Stimulated activated CD8-positive, alpha-beta memory T cell treated with anti-CD3 and anti-CD28 coated beads, Interleukin-15, amount 100 ng/mL, for 4 hours (primary cell): ENCODE data around the gene RAPGEF6.
"Not testable (repeated sequence)": the region's sequence is repeated elsewhere in the genome, so short reads cannot be mapped to it uniquely, and the experiment has no call there.

Experiments
- DNase-seq, 2 donors: peaks; one replicate each; pipeline ENCODE4 v3.0.0-alpha.2; 2020; ENCODE audit warnings: low read depth in 2 of 2

Gene RAPGEF6

GRCh38 chr5:131640043-131640856 is 5.2 kb upstream of the RAPGEF6 start:
- DNase-seq = peak; percentile 21 to 33

DNA sequence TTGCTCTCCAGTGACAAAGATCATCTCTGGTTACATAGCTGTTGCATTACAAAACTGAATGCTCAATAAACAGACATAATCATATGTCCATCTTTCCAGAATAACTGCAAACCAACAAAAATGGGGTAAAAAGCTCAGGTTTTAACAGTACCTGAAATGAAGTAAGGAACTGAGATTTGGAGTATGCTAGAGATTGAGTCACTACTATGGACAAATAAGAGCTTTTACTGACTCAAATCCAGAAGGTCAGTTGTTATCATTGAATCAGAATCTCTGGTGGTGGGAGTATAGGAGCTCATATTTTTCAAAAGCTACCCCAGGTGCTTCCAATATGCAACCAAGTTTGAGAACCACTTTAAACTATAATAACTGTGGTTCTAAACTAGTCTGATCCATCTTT is 4.1 kb upstream of the RAPGEF6 start:
- no peak for DNase-seq

- no peak for DNase-seq
Measured at GRCh38 chr5:131637694-131638093, 2.7 kb upstream of the RAPGEF6 start.

DNA sequence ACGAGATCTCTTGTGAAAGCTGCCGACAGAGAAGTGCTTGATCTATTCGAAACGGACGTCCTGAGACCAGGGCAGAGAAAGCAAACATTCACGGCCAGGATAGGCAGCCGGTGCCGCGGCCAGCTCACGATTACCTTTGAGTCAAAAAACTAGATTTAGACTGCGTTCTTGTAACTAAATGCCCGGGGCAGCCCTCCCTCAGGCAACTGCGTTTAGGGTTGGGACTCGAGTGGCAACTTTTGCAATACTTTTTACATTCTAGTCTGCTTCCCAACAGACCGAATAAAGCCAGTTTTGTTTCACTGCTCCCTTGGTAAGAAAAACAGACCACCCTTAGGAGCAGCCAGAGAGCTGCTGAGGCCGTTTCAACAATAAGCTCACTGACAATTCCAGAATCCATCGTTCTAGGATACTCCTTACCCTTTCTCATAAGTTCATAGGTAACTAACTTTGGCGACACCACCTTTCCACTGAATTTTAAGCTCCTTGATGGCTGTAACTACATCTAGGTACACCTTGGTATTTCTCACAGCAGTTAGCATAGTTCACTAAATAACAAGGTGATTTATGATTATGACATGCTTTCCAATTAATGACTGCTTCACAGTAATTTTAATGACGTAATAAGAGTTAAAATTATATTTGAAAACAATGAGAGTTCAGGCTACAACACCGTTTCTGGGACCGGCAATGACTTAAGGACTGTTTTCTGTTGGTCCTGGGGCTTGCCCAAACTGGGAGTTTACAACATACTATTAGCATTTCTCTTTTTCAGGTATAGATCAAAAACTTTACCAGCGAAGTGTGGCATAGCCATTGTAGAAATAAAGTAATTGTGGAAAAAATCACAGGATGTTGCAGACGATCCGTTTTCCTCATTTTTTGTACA is 899 bp upstream of the RAPGEF6 start:
- DNase-seq = no peak

GRCh38 chr5:131634666-131634995 is 398 bp downstream of the RAPGEF6 start:
- peak; percentile 31 to 32 for DNase-seq

- DNase-seq = no peak
Measured at GRCh38 chr5:131634238-131634637, 791 bp downstream of the RAPGEF6 start.

GRCh38 chr5:131633830-131634229 is 1.2 kb downstream of the RAPGEF6 start:
- no peak for DNase-seq

DNA sequence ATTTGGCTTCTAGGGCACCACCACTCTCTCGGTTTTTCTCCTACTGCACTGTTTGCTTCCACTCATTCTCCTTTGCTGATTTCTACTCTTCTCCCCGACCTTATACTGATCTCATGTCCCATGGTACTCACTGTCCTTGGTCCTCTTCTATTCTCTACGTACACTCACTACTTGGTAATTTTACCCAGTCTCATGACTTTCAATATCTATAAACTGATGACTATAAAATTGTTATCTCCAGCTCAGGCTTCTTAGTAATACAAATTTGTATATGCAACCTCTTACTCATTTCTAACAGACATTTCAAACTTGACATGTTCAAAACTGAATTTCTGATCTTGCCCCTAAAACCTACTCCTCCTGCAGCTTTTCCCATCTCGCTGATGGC is 4.1 kb downstream of the RAPGEF6 start:
- DNase-seq = no peak

DNA sequence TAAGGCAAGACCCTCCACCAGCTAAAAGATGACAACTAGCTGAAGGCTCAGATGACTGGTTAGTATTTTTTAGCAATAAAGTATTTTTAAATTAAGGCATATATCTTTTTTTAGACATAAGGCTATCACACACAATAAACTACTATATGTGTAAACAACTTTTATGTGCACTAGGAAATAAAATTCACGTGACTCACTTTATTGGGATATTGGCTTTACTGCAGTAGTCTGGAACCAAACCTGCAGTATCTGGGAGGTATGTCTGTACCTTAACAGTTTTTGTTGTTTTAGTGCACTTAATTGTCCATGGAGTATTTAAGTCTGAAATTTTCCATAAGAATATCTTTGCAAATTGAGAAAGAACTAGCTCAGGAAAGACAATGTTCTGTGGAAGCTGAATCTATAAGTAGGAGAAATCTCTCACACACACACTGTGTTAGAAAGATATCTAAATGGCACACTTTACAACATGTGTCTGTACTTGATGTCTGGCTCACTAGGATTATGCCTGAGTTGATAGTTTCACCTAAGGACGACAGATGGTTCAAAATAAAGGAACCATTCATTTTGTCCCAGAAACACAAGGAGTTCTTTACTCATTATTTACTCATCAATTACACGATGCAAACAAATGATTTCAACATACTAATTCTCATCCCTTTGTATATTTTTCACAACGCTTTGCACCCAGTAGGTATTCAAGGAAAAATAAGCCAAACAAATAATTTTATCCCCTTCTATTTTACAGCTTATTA is 4.6 kb downstream of the RAPGEF6 start:
- DNase-seq = no peak

GRCh38 chr5:131628990-131629389 is 6.0 kb downstream of the RAPGEF6 start:
- DNase-seq = no peak

- DNase-seq = no peak
Measured at GRCh38 chr5:131627207-131627865, 7.7 kb downstream of the RAPGEF6 start.

DNA sequence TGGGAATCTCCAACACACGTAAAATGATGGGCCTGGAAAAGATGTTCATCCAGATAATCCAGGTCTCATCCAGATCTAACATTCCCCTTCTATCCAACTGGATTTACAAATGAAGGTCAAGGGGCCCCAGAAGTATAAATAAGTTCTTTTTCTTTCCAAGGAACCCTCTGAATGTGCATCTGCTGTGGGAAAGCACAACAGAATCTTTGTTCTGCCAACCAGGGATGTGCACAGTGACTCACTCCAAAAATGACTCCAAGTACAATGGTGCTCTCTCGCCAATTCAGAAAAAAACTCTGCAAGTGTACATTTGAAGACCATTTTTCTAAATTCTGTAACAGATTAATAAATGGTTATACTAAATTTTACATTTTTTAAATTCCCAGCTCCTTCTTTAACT is 12.4 kb downstream of the RAPGEF6 start:
- DNase-seq = no peak

DNA sequence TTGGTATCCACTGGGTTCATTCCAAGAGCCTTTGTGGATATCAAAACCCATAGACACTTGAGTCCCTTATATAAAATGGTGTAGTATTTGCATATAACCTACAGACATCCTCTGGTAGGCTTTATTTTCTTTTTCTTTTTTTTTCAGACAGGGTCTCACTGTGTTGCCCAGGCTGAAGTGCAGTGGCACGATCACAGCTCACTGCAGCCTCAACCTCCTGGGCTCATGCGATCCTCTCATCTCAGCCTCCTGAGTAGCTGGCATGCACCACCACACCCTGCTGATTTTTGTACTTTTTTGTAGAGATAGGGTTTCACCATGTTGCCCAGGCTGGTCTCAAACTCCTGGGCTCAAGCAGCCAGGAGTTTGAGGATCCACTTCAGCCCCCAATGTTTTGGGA is 13.9 kb downstream of the RAPGEF6 start:
- not testable (repeated sequence) for DNase-seq

DNA sequence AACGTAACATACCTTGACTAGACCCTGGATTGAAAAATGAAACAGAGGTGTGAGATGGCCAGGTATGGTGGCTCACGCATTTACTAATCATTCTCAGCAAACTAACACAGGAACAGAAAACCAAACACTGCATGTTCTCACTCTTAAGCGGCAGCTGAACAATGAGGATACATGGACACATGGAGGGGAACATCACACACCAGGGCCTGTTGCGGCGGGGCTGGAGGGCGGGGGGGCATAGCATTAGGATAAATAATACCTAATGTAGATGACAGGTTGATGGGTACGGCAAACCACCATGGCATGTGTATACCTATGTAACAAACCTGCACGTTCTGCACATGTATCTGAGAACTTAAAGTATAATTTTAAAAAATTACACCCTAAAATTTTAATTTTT is 15.9 kb downstream of the RAPGEF6 start:
- no peak for DNase-seq

- DNase-seq = no peak
Measured at GRCh38 chr5:131617140-131617822, 17.7 kb downstream of the RAPGEF6 start.

DNA sequence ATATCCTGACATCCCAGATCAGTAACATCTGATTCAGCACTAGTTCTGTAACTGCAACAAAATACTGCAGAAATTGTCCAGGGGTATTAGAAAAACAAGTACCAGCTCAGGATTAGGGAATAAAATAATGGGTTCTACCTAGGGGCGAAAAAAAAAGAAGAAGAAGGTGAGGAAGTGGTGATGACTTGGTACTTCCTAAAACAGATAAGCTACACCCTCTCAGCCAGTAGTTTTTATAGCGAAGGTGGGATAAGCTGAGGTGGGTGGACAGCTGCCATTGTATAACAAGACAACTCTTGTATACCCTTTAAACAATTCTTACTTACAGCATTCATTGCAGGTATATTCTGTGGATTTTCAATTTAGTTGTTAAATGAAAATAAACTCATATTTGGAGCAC is 19.1 kb downstream of the RAPGEF6 start:
- no peak for DNase-seq

- no peak for DNase-seq
Measured at GRCh38 chr5:131613423-131613822, 21.6 kb downstream of the RAPGEF6 start.

GRCh38 chr5:131611064-131611381 is 24.0 kb downstream of the RAPGEF6 start:
- DNase-seq = no peak

DNA sequence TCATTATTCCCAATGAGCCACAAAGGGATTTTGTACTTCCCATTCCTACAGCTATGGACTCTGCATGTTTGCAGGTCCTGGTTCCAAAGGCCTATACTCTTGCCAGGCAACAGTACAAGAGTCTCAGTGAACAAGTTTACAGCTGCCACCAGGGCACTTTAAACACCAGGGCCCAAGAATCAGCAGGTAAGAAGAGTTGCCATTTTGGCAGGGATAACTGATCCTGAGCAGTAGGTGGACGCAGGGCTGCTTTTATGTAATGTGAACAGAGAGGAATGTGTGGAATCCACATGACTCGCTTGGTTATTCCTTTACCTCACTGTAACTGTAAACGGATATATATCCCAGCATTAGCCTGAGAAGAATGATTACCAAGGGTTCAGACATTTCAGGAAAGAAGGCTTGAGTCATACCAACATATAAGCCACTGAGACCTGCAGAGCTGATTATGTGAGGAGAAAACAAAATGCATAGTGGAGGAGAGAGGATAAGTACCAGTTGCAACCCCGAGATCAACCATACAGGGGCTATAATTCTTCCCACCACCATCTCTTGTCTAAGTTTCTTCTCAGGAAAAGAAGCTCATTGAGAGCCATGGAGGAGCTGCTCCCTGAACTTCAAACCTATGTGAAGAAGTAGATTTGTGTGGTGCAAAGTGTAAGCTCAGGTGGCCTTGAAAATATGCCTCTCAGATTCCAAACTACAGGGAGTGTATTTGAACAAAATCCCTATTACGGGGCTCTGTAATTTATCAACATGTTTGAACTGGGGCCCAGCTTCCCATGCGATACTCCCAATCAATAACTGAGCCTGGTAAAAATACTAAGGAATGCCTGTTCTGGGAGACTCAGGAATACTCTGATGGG is 24.6 kb downstream of the RAPGEF6 start:
- no peak for DNase-seq

GRCh38 chr5:131609774-131610173 is 25.3 kb downstream of the RAPGEF6 start:
- no peak for DNase-seq
